Tibial nerve (tissue), 4 donors: ENCODE results near the gene NUP62. TPM values are rescaled to one million over a fixed set of nuclear protein-coding genes. Genes with fewer than 3 reads are reported as not detected.

ENCODE experiments used
- DNase-seq, 2 donors: peaks; one replicate each; pipeline ENCODE4 v3.0.0-alpha.2; 2019; ENCODE audit warnings: low spot score in 2 of 2
- H3K27ac ChIP-seq, 4 donors: fragments of 200-600 bp; sonication (generic) in 3 of 4; one replicate each; pipeline ENCODE4 v1.5.1; 2017 to 2019; ENCODE audit warnings: mild to moderate bottlenecking in 1 of 4
- H3K27me3 ChIP-seq, 2 donors: fragments of 200-600 bp; sonication (generic) in 1 of 2; one replicate each; pipeline versions ENCODE4 v1.5.1 to v1.6.0; 2017 to 2019
- H3K36me3 ChIP-seq, 3 donors: fragments of 200-600 bp; sonication (generic); one replicate each; pipeline ENCODE4 v1.5.1; 2018 to 2019
- H3K4me1 ChIP-seq, 4 donors: fragments of 200-600 bp; sonication (generic) in 3 of 4; one replicate each; pipeline ENCODE4 v1.5.1; 2017 to 2019
- H3K4me3 ChIP-seq, 4 donors: fragments of 200-600 bp; sonication (generic) in 3 of 4; one replicate each; pipeline ENCODE4 v1.5.1; 2017 to 2019; ENCODE audit warnings: mild to moderate bottlenecking in 1 of 4, moderate library complexity in 1 of 4
- H3K9me3 ChIP-seq, 4 donors: fragments of 200-600 bp; sonication (generic) in 3 of 4; one replicate each; pipeline ENCODE4 v1.5.1; 2017 to 2019
- CTCF ChIP-seq, 5 experiments: fragments of 200-600 bp in 3 of 5; fragments of 450-650 bp in 2 of 5; sonication (generic) in 3 of 5; IDR thresholded peaks; one replicate each; pipeline ENCODE4 v1.5.1; 2016 to 2019; ENCODE audit warnings: antibody characterized with exemption in 5 of 5, mild to moderate bottlenecking in 3 of 5, moderate library complexity in 2 of 5
- EP300 ChIP-seq, 2 donors: sonication (generic); formaldehyde crosslinking; IDR thresholded peaks; one replicate each; pipeline ENCODE4 v1.6.1; 2017; ENCODE audit warnings: antibody characterized with exemption in 2 of 2, mild to moderate bottlenecking in 1 of 2
- POLR2A ChIP-seq, 2 donors: fragments of 450-650 bp; IDR thresholded peaks; one replicate each; pipeline ENCODE4 v1.6.1; 2017; ENCODE audit warnings: antibody characterized with exemption in 2 of 2, mild to moderate bottlenecking in 2 of 2, moderate library complexity in 2 of 2
- WGBS, 2 donors: methylation state at CpG; one replicate each; pipeline ENCODE4 v1.1.5; 2018; 5-methylcytosine and 5-hydroxymethylcytosine counted together
- total RNA-seq, 4 donors: library from RNA; depleted of rRNA; stranded (reverse); fragments of >200 nt; gene quantifications; one replicate each; pipeline ENCODE4 v1.1.0, GENCODE V29; 2016

Gene NUP62
- total RNA-seq, 4 donors from 2014 or later = 32.8 to 43.5 (median 38.7) TPM

- no peaks in the 10 kb centered on the region for H3K27me3 ChIP-seq
- peaks cover 0 to 4% (median 0%) of the 10 kb centered on the region in 4 donors for H3K4me1 ChIP-seq
- H3K36me3 ChIP-seq = peaks cover 0 to 73% (median 0%) of the 10 kb centered on the region in 3 donors
- no peaks in the 10 kb centered on the region for H3K9me3 ChIP-seq
- no peak overlapping the region for H3K27ac ChIP-seq
- TF ChIP-seq POLR2A (IDR thresholded peaks at IDR 0.05) = no peak
- TF ChIP-seq EP300 (IDR thresholded peaks at IDR 0.05) = no peak
- TF ChIP-seq CTCF (IDR thresholded peaks at IDR 0.05) = no peak
- WGBS, 2 donors = 95 to 96% methylated on average over 8 of the region's 8 CpGs
- no peak for DNase-seq
- no peak overlapping the region for H3K4me3 ChIP-seq
Measured at GRCh38 chr19:49918089-49918488, 11.2 kb downstream of the NUP62 start.

GRCh38 chr19:49916839-49917733 lies 12.2 kb downstream of the NUP62 start:
- 80 to 82% methylated on average over 21 of the region's 21 CpGs for WGBS, 2 donors
- Histone ChIP-seq H3K27me3 (no peaks in the 10 kb centered on the region), H3K27ac (no peak overlapping the region), H3K4me1 (peaks cover 0 to 7% (median 0%) of the 10 kb centered on the region in 4 donors), H3K4me3 (no peak overlapping the region), H3K9me3 (no peaks in the 10 kb centered on the region), H3K36me3 (peaks cover 0 to 72% (median 0%) of the 10 kb centered on the region in 3 donors)
- TF ChIP-seq CTCF (IDR thresholded peaks at IDR 0.05) = no peak
- TF ChIP-seq POLR2A (IDR thresholded peaks at IDR 0.05) = no peak
- no peak for TF ChIP-seq EP300 (IDR thresholded peaks at IDR 0.05)
- DNase-seq = no peak

- no peak overlapping the region for H3K4me3 ChIP-seq
- H3K9me3 ChIP-seq = no peaks in the 10 kb centered on the region
- no peak overlapping the region for H3K27ac ChIP-seq
- H3K4me1 ChIP-seq = peaks cover 0 to 24% (median 8%) of the 10 kb centered on the region in 4 donors
- peaks cover 0 to 56% (median 0%) of the 10 kb centered on the region in 3 donors for H3K36me3 ChIP-seq
- WGBS, 2 donors = 95 to 98% methylated on average over 6 of the region's 6 CpGs
- no peak for DNase-seq
- no peak for TF ChIP-seq EP300 (IDR thresholded peaks at IDR 0.05)
- no peak for TF ChIP-seq POLR2A (IDR thresholded peaks at IDR 0.05)
- TF ChIP-seq CTCF (IDR thresholded peaks at IDR 0.05) = no peak
- H3K27me3 ChIP-seq = no peaks in the 10 kb centered on the region
Measured at GRCh38 chr19:49915271-49915670, 14.0 kb downstream of the NUP62 start.

GRCh38 chr19:49913720-49914119 lies 15.6 kb downstream of the NUP62 start:
- no peak overlapping the region for H3K4me3 ChIP-seq
- peaks cover 0 to 25% (median 8%) of the 10 kb centered on the region in 4 donors for H3K4me1 ChIP-seq
- H3K9me3 ChIP-seq = no peaks in the 10 kb centered on the region
- 89 to 92% methylated on average over 10 of the region's 10 CpGs for WGBS, 2 donors
- peaks cover 0 to 72% (median 0%) of the 10 kb centered on the region in 3 donors for H3K36me3 ChIP-seq
- H3K27ac ChIP-seq = no peak overlapping the region
- TF ChIP-seq EP300 (IDR thresholded peaks at IDR 0.05) (no peak), POLR2A (IDR thresholded peaks at IDR 0.05) (no peak), CTCF (IDR thresholded peaks at IDR 0.05) (no peak)
- no peak for DNase-seq
- H3K27me3 ChIP-seq = no peaks in the 10 kb centered on the region
